Colonic mucosa (tissue), 4 donors: ENCODE data around the gene SET. TPM values are rescaled to one million over a fixed set of nuclear protein-coding genes. Genes with fewer than 3 reads are reported as not detected.

ENCODE experiments used
- DNase-seq: peaks from one replicate; pipeline ENCODE4 v3.0.0-alpha.2; 2020
- H3K27ac ChIP-seq: fragments of 200-600 bp; one replicate; pipeline ENCODE4 v1.8.0; 2021
- H3K27me3 ChIP-seq: fragments of 200-600 bp; one replicate; pipeline ENCODE4 v1.8.0; 2021
- H3K36me3 ChIP-seq: fragments of 200-600 bp; one replicate; pipeline ENCODE4 v1.8.0; 2021
- H3K4me1 ChIP-seq: fragments of 200-600 bp; one replicate; pipeline ENCODE4 v1.8.0; 2021; ENCODE audit warnings: mild to moderate bottlenecking
- H3K4me3 ChIP-seq: fragments of 200-600 bp; one replicate; pipeline ENCODE4 v1.8.0; 2021
- H3K9ac ChIP-seq, 2 donors: one replicate each; pipeline ENCODE4 v1.7.0; 2013; ENCODE audit warnings: control low read depth in 2 of 2, low read depth in 2 of 2, low read length in 2 of 2
- H3K9me3 ChIP-seq: fragments of 200-600 bp; one replicate; pipeline ENCODE4 v1.8.0; 2021
- CTCF ChIP-seq: fragments of 200-600 bp; IDR thresholded peaks from one replicate; pipeline ENCODE4 v1.8.0; 2022; ENCODE audit warnings: antibody characterized with exemption, mild to moderate bottlenecking
- intact Hi-C: fragments of 100-400 bp; cut with DNase I; formaldehyde crosslinking; loops from one replicate; pipeline ENCODE4 v1.14.1; 2022
- total RNA-seq, 2 donors: library from RNA; stranded (reverse); fragmentation: NEBNext Ultra II Directional in 1 of 2; extraction: Animal tissue kit (Norgen Biotek cat#: 25700) in 1 of 2; gene quantifications; one replicate each; pipeline ENCODE4 v1.2.1, GENCODE V29; 2021
- donor health status: healthy.
- donor health status: DM: no; HTN: no; CAD: no.
- donor health status: DM: no; HTN: no; CAD: no.

SET gene
- total RNA-seq, 2 donors from 2014 or later = 222 to 348 TPM

DNA sequence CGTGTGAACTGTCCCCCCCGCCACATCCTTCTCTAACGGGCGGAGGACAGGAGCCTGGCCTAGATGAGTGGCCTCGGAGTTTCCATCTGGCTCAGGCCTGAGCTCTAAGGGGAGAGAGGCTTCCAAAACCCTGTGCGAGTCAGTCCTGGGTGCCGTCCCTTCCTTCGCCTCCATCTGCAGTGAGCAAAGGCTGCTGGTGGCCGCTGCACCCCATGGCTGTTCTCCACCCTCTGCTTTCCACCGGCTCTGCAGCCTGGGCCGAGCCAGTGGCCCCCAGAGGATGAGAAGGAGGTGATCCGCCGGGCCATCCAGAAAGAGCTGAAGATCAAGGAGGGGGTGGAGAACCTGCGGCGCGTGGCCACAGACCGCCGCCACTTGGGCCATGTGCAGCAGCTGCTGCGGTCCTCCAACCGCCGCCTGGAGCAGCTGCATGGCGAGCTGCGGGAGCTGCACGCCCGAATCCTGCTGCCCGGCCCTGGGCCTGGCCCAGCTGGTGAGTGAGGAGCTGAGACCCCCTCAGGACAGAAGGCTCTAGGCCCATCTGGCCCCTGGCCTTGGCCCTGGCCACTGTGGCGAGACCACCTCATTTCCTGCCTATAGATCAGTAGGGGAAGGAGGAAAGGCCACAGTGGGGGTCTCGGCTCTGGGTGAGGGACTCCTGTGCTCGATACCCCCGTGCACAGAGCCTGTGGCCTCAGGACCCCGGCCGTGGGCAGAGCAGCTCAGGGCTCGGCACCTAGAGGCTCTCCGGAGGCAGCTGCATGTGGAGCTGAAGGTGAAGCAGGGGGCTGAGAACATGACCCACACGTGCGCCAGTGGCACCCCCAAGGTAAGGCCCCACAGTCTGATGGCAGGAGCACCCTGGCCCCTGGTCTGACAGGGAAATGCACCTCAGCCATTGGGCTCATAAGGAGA is 16.3 kb downstream of the SET start:
- Histone ChIP-seq H3K27me3 (no peaks in the 10 kb centered on the region), H3K9me3 (no peaks in the 10 kb centered on the region), H3K4me1 (no peaks in the 10 kb centered on the region), H3K4me3 (no peak overlapping the region), H3K27ac (no peak overlapping the region), H3K36me3 (no peaks in the 10 kb centered on the region), H3K9ac (no peak overlapping the region)
- no peak for TF ChIP-seq CTCF
- DNase-seq = no peak
- intact Hi-C loops = no loop called here

DNA sequence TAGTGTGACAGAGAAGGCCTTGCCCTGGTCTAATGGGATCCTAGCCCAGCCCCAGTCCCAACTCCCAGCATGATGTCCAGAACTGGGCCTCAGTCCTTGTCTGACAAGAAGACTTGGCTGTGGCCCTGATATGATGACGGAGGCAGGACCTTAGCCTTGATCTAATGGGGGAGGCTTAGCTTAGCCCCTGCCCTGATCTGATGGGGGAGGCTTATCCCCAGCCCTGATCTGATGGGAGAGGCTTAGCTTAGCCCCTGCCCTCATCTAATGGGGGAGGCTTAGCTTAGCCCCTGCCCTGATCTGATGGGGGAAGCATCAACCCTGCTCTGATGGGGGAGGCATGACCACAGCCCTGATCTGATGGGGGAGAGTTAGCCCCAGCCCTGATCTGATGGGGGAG is 17.0 kb downstream of the SET start:
- DNase-seq = no peak
- TF ChIP-seq CTCF = no peak

DNA sequence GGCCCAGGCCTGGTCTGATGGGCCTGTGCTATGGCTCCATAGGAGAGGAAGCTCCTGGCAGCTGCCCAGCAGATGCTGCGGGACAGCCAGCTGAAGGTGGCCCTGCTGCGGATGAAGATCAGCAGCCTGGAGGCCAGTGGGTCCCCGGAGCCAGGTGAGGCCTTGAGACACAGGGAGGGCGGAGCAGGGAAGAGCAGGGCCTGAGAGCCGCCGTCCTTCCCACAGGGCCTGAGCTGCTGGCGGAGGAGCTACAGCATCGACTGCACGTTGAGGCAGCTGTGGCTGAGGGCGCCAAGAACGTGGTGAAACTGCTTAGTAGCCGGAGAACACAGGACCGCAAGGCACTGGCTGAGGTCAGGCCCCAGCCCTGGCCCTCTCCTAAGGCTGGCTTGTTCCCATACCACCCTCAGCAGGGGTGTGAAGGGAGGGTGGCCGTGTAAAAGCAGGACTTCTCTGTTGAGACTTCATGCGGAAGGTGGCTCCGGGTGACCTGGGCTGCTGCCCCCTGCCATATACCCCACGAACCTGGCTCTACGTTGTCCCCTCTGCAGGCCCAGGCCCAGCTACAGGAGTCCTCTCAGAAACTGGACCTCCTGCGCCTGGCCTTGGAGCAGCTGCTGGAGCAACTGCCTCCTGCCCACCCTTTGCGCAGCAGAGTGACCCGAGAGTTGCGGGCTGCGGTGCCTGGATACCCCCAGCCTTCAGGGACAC is 17.8 kb downstream of the SET start:
- Histone ChIP-seq H3K27ac (no peak overlapping the region), H3K27me3 (no peaks in the 10 kb centered on the region), H3K9ac (no peak overlapping the region), H3K9me3 (no peaks in the 10 kb centered on the region), H3K36me3 (no peaks in the 10 kb centered on the region), H3K4me3 (no peak overlapping the region), H3K4me1 (no peaks in the 10 kb centered on the region)
- no peak for TF ChIP-seq CTCF
- intact Hi-C loops = no loop called here
- DNase-seq = no peak

More for the DNA sequence above, 17.0 kb downstream of the SET start:
- no peaks in the 10 kb centered on the region for H3K4me1 ChIP-seq
- no peaks in the 10 kb centered on the region for H3K9me3 ChIP-seq
- no peak overlapping the region for H3K4me3 ChIP-seq
- H3K36me3 ChIP-seq = no peaks in the 10 kb centered on the region
- no peak overlapping the region for H3K27ac ChIP-seq
- intact Hi-C loops = no loop called here
- H3K9ac ChIP-seq = no peak overlapping the region
- no peaks in the 10 kb centered on the region for H3K27me3 ChIP-seq

GRCh38 chr9:128707446-128707845 is 18.4 kb downstream of the SET start:
- Histone ChIP-seq H3K4me1 (no peaks in the 10 kb centered on the region), H3K9ac (no peak overlapping the region), H3K36me3 (no peaks in the 10 kb centered on the region), H3K4me3 (no peak overlapping the region), H3K27ac (no peak overlapping the region), H3K9me3 (no peaks in the 10 kb centered on the region), H3K27me3 (no peaks in the 10 kb centered on the region)
- no peak for TF ChIP-seq CTCF
- no peak for DNase-seq
- intact Hi-C loops = no loop called here

GRCh38 chr9:128712451-128713410 is 23.7 kb downstream of the SET start:
- intact Hi-C loops = no loop called here
- DNase-seq = no peak
- Histone ChIP-seq H3K27me3 (no peaks in the 10 kb centered on the region), H3K4me1 (no peaks in the 10 kb centered on the region), H3K9ac (no peak overlapping the region), H3K4me3 (no peak overlapping the region), H3K9me3 (no peaks in the 10 kb centered on the region), H3K36me3 (no peaks in the 10 kb centered on the region), H3K27ac (no peak overlapping the region)
- TF ChIP-seq CTCF = no peak
